ENCODE measurements around the gene AOX1. TPM values are rescaled to one million over a fixed set of nuclear protein-coding genes. Genes with fewer than 3 reads are reported as not detected.

Gene AOX1
- 3.9 and 14.3 TPM in 2 replicates for total RNA-seq

DNA sequence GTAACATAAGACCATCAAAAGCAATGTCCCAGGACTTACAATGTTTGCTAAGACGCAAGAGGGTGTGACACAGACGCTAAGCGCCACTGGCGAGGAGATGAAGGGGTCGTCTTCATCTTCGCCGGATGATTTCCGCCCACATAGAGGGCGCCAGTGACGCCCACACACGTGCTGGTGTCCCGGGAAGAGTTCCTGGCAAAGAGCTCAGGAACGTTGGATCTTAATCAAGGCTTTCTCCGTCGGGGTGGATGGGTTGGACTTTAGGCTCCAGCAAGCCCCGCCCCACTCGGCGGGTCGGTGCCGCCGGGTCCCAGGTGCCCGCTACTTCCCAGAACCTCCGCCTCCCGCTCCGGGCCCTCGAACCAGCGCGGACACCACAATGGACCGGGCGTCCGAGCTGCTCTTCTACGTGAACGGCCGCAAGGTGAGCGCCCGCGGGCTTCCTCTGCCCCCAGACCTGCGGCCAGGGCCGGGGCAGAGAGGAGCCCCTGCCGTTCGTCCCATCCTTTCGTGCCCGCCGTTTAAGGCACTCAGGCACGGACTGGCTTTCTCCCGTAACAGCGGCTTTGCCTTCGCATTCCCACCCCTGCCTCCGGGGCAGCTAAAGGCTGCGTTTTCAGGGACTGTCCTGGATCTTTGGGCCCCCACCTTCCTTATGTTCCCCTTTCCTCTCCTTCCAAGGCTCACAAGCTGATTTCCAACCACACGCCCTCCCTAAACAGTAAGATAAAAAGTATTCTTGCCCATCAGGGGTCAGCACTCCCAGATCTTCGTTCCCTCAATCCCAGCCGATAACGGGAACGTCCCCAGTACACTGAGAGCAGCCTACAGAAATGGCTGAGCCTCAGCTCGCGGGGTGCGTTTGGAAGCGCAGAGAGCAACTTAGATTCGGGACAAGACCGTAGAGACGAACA lies at the start of gene AOX1:
Gene AOX1, plus strand, starts transcription at position 285 of the 914 bp plus-strand sequence. Its CDS starts 95 bp downstream, at position 380.

Other genes with a start within 250 kb of the AOX1 start
- gene KCTD18, start 75.9 kb upstream of the AOX1 start, total RNA-seq, result 7.8 and 9.7 TPM in 2 replicates
- 4.3 and 9.0 TPM in 2 replicates for gene SGO2, start 59.8 kb upstream of the AOX1 start, total RNA-seq
- 567 and 584 TPM in 2 replicates for gene BZW1, start 225.9 kb downstream of the AOX1 start, total RNA-seq